ENCODE results near the gene COLQ.

DNA sequence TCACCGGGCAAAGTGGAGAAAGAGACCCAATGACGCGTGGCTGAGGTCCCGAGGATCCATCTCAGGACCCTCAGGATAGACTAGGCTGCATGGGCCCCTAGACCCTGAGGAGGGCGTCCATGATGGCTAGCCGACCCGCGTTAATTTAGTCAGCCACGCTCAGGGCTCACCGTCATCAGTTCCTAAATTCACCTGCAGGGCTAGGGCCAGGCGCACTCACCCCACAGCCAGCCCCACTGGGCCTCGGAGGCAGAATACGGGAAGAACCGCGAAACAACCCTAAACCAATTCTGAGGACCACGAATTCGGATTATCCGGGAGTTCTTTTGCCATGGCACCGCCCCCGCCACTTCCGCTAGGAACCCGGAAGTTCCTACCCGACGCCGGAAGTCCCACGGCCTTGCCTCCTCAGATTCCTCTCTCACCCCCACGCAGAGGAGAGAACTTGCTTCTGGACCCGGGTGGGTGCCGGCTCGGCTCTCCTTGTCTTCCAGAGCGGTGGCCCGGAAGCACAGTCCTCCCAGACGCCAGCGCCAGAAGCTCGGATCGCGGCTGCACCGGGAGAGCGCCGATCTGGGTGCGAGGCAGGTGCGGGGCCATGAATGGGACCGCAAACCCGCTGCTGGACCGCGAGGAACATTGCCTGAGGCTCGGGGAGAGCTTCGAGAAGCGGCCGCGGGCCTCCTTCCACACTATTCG lies 94.2 kb downstream of the COLQ start, which contains the start of the genes EAF1 and METTL6:
- TF ChIP-seq ZC3H10 (CRISPR knock-in tag; IDR thresholded peaks at IDR 0.05) = no peak
- no peak for TF ChIP-seq ZFP3 (CRISPR knock-in tag; IDR thresholded peaks at IDR 0.05)
- TF ChIP-seq ZNF70 (CRISPR knock-in tag; IDR thresholded peaks at IDR 0.05) = no peak
- TF ChIP-seq, protein P1, sequence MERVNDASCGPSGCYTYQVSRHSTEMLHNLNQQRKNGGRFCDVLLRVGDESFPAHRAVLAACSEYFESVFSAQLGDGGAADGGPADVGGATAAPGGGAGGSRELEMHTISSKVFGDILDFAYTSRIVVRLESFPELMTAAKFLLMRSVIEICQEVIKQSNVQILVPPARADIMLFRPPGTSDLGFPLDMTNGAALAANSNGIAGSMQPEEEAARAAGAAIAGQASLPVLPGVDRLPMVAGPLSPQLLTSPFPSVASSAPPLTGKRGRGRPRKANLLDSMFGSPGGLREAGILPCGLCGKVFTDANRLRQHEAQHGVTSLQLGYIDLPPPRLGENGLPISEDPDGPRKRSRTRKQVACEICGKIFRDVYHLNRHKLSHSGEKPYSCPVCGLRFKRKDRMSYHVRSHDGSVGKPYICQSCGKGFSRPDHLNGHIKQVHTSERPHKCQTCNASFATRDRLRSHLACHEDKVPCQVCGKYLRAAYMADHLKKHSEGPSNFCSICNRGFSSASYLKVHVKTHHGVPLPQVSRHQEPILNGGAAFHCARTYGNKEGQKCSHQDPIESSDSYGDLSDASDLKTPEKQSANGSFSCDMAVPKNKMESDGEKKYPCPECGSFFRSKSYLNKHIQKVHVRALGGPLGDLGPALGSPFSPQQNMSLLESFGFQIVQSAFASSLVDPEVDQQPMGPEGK (CRISPR knock-in tag; IDR thresholded peaks at IDR 0.05; ENCODE audit: borderline replicate concordance) = no peak
- no peak for TF ChIP-seq CSDC2 (CRISPR knock-in tag; IDR thresholded peaks at IDR 0.05)
